HEK293 (cell line): Measurements from ENCODE around the gene OGFOD3.

Experiments used
- CTCF ChIA-PET: fragments of 350-600 bp; formaldehyde crosslinking; extraction: SDS; loops from one replicate; lab custom pipeline; 2021; ENCODE audit warnings: antibody characterized with exemption; lab: Yijun Ruan, JAX
- POLR2A ChIA-PET: fragments of 300-600 bp; formaldehyde crosslinking; extraction: SDS; loops from one replicate; lab custom pipeline; 2020; ENCODE audit warnings: antibody characterized with exemption, inconsistent platforms; lab: Yijun Ruan, JAX
- H3K27ac ChIP-seq: fragments of 200-500 bp; sonication (Bioruptor generic); 2 replicates; pipeline ENCODE4 v1.5.1; 2014; ENCODE audit warnings: low read depth, low read length, control low read depth, inconsistent platforms; ENCODE audit errors: extremely low read depth
- H3K36me3 ChIP-seq, 2 experiments: fragments of 200-500 bp in 1 of 2; sonication (Bioruptor generic) in 1 of 2; 1 replicate in 1 of 2; 2 replicates in 1 of 2; pipeline ENCODE4 v1.5.1; 2014 to 2017; ENCODE audit warnings: inconsistent platforms in 2 of 2, low read length in 2 of 2; ENCODE audit not compliant: control insufficient read depth in 2 of 2, insufficient read depth in 1 of 2
- H3K4me1 ChIP-seq: fragments of 200-500 bp; sonication (Bioruptor generic); 2 replicates; pipeline ENCODE4 v1.5.1; 2014; ENCODE audit warnings: mild to moderate bottlenecking, low read length, inconsistent platforms; ENCODE audit not compliant: control insufficient read depth, insufficient read depth
- H3K4me3 ChIP-seq: 2 replicates; pipeline ENCODE4 v1.5.1; 2011; ENCODE audit warnings: low read depth, mild to moderate bottlenecking, control low read depth, low read length, moderate library complexity
- H3K9me3 ChIP-seq: fragments of 200-500 bp; sonication (Bioruptor generic); 2 replicates; pipeline ENCODE4 v1.5.1; 2014; ENCODE audit warnings: low read depth, low read length, inconsistent platforms; ENCODE audit not compliant: control insufficient read depth, insufficient read depth
- GLI4 ChIP-seq: fragments of 450-650 bp; formaldehyde crosslinking; IDR thresholded peaks from 2 replicates; pipeline ENCODE4 v1.5.1; 2016; ENCODE audit warnings: missing biosample characterization, missing genetic modification characterization
- KLF1 ChIP-seq: fragments of 450-650 bp; formaldehyde crosslinking; IDR thresholded peaks from 2 replicates; pipeline ENCODE4 v1.5.1; 2016; ENCODE audit warnings: missing biosample characterization, missing genetic modification characterization
- KLF10 ChIP-seq: fragments of 450-650 bp; IDR thresholded peaks from 2 replicates; pipeline ENCODE4 v1.5.1; 2018; ENCODE audit warnings: missing biosample characterization, mild to moderate bottlenecking, missing genetic modification characterization
- KLF9 ChIP-seq: fragments of 450-650 bp; formaldehyde crosslinking; IDR thresholded peaks from 2 replicates; pipeline ENCODE4 v1.5.1; 2016; ENCODE audit warnings: missing biosample characterization, missing genetic modification characterization, low read depth
- SCRT1 ChIP-seq: fragments of 450-650 bp; formaldehyde crosslinking; IDR thresholded peaks from 2 replicates; pipeline ENCODE4 v1.5.1; 2016; ENCODE audit warnings: missing biosample characterization, missing genetic modification characterization, borderline replicate concordance
- SCRT2 ChIP-seq: fragments of 450-650 bp; formaldehyde crosslinking; IDR thresholded peaks from 2 replicates; pipeline ENCODE4 v1.5.1; 2016; ENCODE audit warnings: missing biosample characterization, missing genetic modification characterization
- ZBTB10 ChIP-seq: fragments of 450-650 bp; formaldehyde crosslinking; IDR thresholded peaks from 2 replicates; pipeline ENCODE4 v1.5.1; 2016; ENCODE audit warnings: missing biosample characterization, missing genetic modification characterization
- ZFHX2 ChIP-seq: fragments of 450-650 bp; formaldehyde crosslinking; conservative IDR thresholded peaks from 2 replicates; pipeline ENCODE4 v1.5.1; 2016; ENCODE audit warnings: missing biosample characterization, missing genetic modification characterization
- ZNF112 ChIP-seq: fragments of 450-650 bp; formaldehyde crosslinking; IDR thresholded peaks from 2 replicates; pipeline ENCODE4 v1.5.0; 2017; ENCODE audit warnings: missing biosample characterization, missing genetic modification characterization
- ZNF138 ChIP-seq: fragments of 450-650 bp; formaldehyde crosslinking; IDR thresholded peaks from 2 replicates; pipeline ENCODE4 v1.5.1; 2016; ENCODE audit warnings: missing biosample characterization, missing genetic modification characterization, borderline replicate concordance
- ZNF202 ChIP-seq: fragments of 450-650 bp; formaldehyde crosslinking; IDR thresholded peaks from 2 replicates; pipeline ENCODE4 v1.5.1; 2016; ENCODE audit warnings: missing biosample characterization, missing genetic modification characterization, borderline replicate concordance
- ZNF416 ChIP-seq: fragments of 450-650 bp; formaldehyde crosslinking; IDR thresholded peaks from 2 replicates; pipeline ENCODE4 v1.5.1; 2016; ENCODE audit warnings: missing biosample characterization, missing genetic modification characterization
- ZNF600 ChIP-seq: fragments of 450-650 bp; formaldehyde crosslinking; IDR thresholded peaks from 2 replicates; pipeline ENCODE4 v1.5.1; 2016; ENCODE audit warnings: missing biosample characterization, missing genetic modification characterization
- TF ChIP-seq, protein P1 (sequence below): fragments of 450-650 bp; formaldehyde crosslinking; IDR thresholded peaks from 2 replicates; pipeline ENCODE4 v1.5.1; 2016; ENCODE audit warnings: missing biosample characterization, missing genetic modification characterization
- TF ChIP-seq, protein P2 (sequence below): fragments of 450-650 bp; formaldehyde crosslinking; IDR thresholded peaks from 2 replicates; pipeline ENCODE4 v1.5.1; 2016; ENCODE audit warnings: missing biosample characterization, missing genetic modification characterization

OGFOD3 gene

GRCh38 chr17:82397449-82398335, 20.7 kb downstream of the OGFOD3 start (continued):
- TF ChIP-seq KLF1 (peak; percentile 100), KLF9 (tag by site-specific recombination) (peak; percentile 51; the same call in 1 of the 2 replicates), ZFHX2 (tag by site-specific recombination) (peak; percentile 76), KLF10 (tag by site-specific recombination) (peak; percentile 54; the same call in 1 of the 2 replicates)

DNA sequence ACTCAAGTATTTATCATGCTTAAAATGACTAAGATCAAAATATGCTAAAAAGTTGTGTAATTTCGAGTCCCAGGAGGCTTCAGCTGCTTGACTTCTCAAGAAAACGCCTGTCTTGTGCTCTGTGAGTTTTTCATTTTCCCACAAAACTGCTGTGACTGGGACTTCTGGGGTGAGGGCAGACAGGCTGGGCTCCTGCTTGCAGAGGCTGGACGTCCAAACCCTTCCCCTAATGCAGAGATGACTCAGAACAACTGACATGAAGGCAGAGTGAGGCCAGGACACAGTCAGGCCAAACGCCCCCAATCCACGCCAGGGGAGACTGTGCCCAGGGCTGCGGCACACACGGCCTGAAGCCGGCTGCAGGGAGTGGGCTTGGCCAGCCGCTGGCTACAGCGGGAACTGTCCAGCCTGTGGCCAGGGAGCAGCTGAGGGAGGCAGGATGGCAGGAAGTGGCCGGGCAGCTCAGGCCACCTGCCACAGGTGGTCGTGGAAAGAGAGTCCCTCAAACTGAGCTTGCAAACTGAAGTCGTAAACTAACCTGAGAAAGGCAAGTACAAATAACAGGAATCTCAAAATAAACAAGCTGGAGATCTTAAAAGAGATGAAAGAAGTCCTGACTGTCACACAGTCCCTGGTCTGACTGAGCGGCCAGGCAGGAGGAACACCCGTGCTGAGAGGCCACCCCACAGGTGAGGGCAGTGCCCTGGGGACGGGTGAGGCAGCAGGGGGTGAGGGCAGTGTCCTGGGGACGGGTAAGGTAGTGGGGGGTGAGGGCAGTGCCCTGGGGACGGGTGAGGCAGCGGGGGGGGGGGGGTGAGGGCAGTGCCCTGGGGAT, 21.6 kb downstream of the OGFOD3 start:
- Histone ChIP-seq H3K4me1 (no peaks in the 10 kb centered on the region), H3K36me3 (peaks cover 5 to 21% of the 10 kb centered on the region in 2 experiments; a peak in 2 of 3 replicates), H3K4me3 (no peak overlapping the region), H3K27ac (no peak overlapping the region), H3K9me3 (no peaks in the 10 kb centered on the region)
- CTCF ChIA-PET = no interaction called here
- no peak for TF ChIP-seq ZNF138 (tag by site-specific recombination)
- TF ChIP-seq SCRT2 (tag by site-specific recombination) = peak; percentile 92
- TF ChIP-seq ZBTB10 (tag by site-specific recombination) = no peak
- TF ChIP-seq, protein P1, sequence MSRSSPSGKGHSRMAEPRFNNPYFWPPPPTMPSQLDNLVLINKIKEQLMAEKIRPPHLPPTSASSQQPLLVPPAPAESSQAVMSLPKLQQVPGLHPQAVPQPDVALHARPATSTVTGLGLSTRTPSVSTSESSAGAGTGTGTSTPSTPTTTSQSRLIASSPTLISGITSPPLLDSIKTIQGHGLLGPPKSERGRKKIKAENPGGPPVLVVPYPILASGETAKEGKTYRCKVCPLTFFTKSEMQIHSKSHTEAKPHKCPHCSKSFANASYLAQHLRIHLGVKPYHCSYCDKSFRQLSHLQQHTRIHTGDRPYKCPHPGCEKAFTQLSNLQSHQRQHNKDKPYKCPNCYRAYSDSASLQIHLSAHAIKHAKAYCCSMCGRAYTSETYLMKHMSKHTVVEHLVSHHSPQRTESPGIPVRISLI = no peak
- TF ChIP-seq ZNF600 (tag by site-specific recombination) = peak; percentile 65
- TF ChIP-seq SCRT1 (tag by site-specific recombination) = peak; percentile 60
- no peak for TF ChIP-seq ZNF416 (tag by site-specific recombination)
- TF ChIP-seq ZNF112 (tag by site-specific recombination) = no peak
- no peak for TF ChIP-seq ZNF202 (tag by site-specific recombination)
- TF ChIP-seq GLI4 = no peak
- TF ChIP-seq, protein P2, sequence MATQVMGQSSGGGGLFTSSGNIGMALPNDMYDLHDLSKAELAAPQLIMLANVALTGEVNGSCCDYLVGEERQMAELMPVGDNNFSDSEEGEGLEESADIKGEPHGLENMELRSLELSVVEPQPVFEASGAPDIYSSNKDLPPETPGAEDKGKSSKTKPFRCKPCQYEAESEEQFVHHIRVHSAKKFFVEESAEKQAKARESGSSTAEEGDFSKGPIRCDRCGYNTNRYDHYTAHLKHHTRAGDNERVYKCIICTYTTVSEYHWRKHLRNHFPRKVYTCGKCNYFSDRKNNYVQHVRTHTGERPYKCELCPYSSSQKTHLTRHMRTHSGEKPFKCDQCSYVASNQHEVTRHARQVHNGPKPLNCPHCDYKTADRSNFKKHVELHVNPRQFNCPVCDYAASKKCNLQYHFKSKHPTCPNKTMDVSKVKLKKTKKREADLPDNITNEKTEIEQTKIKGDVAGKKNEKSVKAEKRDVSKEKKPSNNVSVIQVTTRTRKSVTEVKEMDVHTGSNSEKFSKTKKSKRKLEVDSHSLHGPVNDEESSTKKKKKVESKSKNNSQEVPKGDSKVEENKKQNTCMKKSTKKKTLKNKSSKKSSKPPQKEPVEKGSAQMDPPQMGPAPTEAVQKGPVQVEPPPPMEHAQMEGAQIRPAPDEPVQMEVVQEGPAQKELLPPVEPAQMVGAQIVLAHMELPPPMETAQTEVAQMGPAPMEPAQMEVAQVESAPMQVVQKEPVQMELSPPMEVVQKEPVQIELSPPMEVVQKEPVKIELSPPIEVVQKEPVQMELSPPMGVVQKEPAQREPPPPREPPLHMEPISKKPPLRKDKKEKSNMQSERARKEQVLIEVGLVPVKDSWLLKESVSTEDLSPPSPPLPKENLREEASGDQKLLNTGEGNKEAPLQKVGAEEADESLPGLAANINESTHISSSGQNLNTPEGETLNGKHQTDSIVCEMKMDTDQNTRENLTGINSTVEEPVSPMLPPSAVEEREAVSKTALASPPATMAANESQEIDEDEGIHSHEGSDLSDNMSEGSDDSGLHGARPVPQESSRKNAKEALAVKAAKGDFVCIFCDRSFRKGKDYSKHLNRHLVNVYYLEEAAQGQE = peak; percentile 69; the same call in 1 of the 2 replicates
- POLR2A ChIA-PET = no interaction called here
